ENCODE measurements around the gene CFAP299.

GRCh38 chr4:80611678-80611979 lies 276.1 kb downstream of the CFAP299 start:
- TF ChIP-seq CTCF (IDR thresholded peaks at IDR 0.05): no peak
- no peak for TF ChIP-seq SMC3 (IDR thresholded peaks at IDR 0.05)
- TF ChIP-seq EP300 (IDR thresholded peaks at IDR 0.05): no peak
- TF ChIP-seq MAFK (IDR thresholded peaks at IDR 0.05; ENCODE audit: partially characterized antibody): no peak
- no peak for TF ChIP-seq POLR2A (IDR thresholded peaks at IDR 0.05; ENCODE audit: low read length)
- TF ChIP-seq RCOR1 (IDR thresholded peaks at IDR 0.05; ENCODE audit: low read depth, low read length): no peak
- TF ChIP-seq REST (IDR thresholded peaks at IDR 0.05): no peak
- no peak for TF ChIP-seq CHD4 (IDR thresholded peaks at IDR 0.05; ENCODE audit: borderline replicate concordance)
- TF ChIP-seq TFCP2L1 (CRISPR knock-in tag; IDR thresholded peaks at IDR 0.05): no peak
- no peak for TF ChIP-seq MAX (IDR thresholded peaks at IDR 0.05)
- no peak for TF ChIP-seq RAD21 (conservative IDR thresholded peaks at IDR 0.05 in 1 of 2, IDR thresholded peaks at IDR 0.05 in 1 of 2)

Measured in A549 (cell line).